Islet precursor cell (in vitro differentiated cells): ENCODE results near the gene R3HDM2.
"Not testable (repeated sequence)": the region's sequence is repeated elsewhere in the genome, so short reads cannot be mapped to it uniquely, and the experiment has no call there.

ENCODE experiments used
- DNase-seq: peaks from one replicate; pipeline ENCODE4 v3.0.0-alpha.2; 2018

The R3HDM2 gene

DNA sequence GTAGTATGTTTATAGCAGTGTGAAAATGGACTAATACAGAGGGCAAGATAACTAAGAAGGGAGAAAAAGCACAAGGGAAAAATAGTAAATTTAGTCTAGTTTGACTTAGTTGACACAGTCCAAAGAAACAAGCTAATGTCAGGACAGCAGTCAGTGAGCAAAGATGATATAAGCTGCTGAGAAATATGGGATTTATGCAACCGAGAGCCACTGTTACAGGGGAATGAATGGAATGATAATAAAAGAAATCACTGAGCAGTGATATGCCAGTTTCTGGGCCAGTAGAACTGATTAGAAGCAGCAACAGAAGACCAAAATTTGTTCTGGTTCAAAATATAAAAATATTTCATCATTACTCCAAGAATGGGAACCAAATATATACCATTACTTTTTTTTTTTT, 60.1 kb downstream of the R3HDM2 start:
- no peak for DNase-seq

DNA sequence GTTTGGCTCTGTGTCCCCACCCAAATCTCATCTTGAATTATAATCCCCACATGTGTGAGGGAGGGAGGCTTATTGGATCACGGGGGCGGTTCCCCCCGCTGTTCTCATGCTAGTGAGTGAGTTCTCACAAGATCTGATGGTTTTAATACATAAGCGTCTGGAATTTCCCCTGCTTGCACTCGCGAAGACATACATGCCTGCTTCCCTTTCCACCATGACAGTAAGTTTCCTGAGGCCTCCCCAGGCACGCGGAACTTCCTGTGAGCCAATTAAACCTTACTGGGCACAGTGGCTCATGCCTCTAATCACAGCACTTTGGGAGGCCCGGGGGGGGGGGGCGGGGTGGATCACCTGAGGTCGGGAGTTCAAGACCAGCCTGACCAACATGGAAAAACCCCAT, 60.8 kb downstream of the R3HDM2 start:
- no peak for DNase-seq

DNA sequence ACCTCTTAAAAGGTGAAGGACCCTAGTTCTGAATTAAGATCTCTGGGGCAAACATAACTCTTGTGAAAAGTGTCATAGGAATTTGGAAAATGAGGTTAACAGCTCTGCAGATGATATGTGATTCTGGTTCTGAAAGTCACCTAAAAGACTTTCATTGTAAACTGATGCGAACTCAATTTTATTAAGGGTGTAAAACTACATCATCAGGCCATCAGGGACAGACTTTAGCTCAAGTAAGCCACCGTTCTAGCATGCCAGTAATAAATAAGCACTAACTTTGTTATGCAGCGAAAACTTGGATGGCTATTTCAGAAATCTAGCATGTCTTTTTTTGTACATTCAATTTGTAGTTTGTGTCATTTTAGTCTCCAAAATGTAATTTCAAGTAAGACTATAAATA, 61.6 kb downstream of the R3HDM2 start:
- no peak for DNase-seq

DNA sequence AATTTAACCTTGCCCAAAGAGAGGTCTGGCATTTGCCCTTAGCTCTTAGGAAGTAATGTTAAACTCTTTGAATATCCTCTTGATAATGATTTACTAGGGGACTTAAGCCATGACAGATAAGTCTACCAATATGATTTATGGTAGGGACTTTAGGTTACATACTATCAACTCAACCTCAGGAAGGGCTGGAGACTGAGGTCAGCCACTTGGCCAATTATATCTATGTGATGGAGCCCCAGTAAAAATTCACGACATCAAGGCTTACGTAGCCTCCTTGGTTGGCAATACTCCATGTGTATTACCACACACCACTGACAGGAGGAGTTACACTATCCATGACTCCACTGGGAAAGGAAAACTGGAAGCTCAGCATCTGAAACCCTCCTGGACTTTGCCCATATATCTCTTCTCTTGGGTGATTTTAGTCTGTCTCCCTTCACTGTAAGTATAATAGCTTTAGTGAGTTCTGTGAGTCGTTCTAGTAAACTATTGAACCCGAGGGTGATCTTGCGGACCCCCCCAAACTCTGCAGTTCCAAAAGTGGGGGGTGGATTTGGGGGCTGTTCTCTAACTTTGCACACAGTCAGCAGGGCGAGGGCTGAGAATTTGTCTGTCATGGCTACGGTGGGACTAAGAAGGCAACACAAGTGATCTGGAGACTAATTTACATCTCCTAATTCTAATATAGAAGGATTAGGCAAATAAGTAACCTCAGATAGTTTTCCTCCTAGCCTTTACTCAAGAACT, 62.3 kb downstream of the R3HDM2 start:
- DNase-seq = no peak

DNA sequence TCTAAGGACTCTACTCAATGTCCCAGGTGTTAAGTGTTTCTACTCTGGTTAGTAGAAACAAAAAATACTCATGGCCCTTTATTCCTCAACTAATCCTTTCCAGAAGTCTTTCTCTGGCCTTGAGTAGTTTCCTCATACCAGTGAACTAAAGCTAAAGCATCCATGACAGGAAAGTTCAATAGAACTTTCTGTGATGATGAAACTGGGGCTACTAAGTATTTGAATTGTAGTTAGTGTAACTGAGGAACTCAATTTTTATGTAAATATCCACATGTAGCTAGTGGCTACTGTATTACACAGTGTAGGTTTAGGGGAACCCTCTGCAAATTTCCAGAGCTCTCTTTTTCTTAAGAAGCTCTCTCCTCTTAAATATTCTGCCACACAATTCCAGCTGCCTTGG, 63.7 kb downstream of the R3HDM2 start:
- no peak for DNase-seq

DNA sequence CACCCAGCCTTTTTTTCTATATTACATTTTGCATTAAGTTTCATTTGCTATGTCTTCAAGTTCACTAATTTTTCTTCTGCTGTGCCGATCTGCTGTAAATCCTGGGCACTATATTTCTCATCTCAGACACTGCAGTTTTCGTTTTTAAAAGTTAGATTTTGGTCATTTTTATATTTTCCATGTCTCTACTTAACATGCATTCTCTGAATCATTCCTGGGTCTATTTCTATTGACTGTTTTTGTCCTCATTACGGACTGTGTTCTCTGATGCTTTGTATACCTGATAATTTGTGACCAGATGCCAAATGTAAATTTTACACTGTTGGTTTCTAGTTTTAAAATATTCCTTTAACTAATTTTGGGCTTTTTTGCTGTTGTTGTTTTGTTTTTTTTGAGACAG, 64.5 kb downstream of the R3HDM2 start:
- no peak for DNase-seq

DNA sequence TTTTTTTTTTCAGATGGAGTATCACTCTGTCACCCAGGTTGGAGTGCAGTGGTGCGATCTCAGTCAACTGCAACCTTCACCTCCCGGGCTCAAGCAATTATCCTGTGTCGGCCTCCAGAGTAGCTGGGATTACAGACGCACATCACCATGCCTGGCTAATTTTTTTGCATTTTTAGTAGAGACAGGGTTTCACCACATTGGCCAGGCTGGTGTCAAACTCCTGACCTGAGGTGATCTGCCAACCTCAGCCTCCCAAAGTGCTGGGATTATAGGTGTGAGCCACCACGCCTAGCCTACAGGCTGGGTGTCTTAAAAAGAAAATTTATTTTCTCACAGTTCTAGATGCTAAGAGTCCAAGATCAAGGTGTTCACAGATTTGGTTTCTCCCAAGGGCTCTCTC, 66.7 kb downstream of the R3HDM2 start:
- DNase-seq = not testable (repeated sequence)

DNA sequence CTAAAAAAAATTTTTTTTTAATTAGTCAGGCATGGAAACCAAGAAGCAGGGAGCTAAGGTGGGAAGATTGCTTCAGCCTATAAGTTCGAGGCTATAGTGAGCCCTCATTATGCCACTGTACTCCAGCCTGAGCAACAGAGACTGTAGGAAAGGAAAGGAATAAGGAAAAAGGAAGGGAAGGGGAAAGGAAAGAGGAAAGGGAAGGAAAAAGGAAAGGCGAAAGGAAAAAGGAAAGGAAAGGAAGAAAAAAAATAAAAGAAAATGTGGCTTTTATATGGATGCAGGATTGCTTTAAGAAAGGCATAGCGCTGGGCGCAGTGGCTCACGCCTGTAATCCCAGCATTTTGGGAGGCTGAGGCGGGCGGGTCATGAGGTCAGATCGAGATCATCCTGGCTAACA, 70.4 kb downstream of the R3HDM2 start:
- DNase-seq = no peak

DNA sequence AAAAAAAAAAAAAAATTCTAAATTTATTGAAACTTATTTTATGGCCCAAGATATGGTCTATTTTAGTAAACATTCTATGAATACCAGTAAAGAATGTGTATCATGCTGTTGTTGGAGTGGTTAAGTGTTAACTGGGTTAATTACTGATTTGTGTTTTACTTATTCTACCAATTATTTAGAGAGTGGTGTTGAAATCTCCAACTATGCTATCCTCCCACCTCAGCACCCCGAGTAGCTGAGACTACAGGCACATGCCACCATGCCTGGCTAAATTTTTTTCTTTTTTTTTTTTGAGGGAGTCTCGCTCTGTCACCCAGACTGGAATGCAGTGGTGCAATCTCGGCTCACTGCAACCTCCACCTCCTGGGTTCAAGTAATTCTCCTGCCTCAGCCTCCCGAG, 72.2 kb downstream of the R3HDM2 start:
- no peak for DNase-seq

DNA sequence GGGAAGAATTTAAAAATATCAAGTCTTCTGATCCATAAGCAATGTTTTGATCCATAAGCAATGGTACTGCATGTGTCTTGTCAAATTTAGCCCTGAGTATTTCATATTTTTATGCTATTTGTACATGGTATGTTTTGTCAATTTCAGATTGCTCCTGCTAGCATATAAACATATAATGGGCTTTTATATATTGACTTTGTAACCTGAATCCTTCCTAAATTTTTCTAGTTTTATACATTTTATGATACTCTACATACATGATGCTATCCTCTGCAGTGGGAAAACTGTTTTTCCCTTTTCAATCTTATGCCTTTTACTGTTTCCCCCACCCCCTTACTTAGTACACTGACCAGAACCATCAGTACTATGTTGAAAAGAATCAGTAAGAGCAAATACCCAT, 75.1 kb downstream of the R3HDM2 start:
- no peak for DNase-seq

DNA sequence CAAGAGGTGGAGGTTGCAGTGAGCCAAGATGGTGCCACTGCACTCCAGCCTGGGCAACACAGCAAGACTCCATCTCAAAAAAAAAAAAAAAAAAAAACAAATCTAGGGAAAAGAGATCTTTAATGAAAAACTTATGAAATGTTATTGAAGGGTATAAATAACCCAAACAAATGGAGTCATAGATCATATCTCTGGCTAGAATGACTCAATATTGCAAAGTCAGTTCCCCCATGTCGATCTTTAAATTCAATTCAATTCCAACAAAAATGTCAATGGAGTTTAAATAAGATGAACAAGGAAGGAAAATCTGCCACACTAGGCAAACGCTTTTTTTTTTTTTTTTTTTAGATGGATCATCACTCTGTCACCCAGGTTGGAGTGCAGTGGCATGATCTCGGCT, 78.7 kb downstream of the R3HDM2 start:
- DNase-seq = no peak

DNA sequence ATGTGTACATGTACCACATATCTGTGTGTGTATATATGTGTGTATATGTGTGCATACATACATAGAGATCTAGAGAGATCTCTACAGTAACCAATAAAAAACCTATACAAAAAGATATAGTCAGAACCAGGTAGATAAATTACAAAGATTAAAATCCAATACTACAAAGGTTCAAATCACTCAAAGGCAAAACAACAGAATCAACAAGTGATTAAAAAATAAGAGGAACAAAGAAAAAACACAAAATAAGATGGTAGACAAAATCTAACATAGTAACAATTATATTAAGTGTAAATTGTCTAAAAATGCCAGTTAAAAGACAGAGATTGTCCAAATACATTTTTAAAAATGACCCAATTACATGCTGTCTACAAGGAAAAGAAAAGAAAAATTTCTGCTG, 83.6 kb downstream of the R3HDM2 start:
- no peak for DNase-seq

DNA sequence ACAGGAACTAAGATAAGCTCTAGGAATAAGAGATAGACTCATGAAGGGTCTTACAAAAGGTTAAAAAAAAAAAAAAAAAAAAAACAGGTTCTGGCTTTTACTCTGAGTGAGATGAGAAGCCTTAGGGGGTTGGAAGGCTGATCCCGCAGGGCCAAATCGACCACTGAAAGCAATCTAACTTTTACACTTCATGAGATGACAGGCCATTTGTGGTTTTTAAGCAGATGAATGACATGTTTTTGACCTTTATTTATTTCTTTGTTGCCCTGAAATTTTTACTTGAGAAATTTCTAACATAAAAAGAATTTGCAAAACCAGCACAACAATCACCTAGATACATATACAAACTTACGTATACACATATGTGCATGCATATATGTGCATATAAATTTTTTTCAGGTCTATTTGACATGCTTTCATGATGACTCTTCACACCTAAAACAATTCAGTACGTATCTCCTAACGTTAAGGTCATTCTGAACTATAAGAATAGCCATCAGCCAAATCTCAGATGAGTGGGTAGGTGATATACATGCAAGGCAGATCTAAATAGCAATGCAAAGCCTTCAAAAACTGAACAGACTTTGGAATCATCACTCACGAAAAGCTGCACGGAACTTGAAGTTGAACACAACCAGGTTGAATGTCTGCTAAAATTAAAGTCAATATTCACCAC, 87.0 kb downstream of the R3HDM2 start:
- no peak for DNase-seq

DNA sequence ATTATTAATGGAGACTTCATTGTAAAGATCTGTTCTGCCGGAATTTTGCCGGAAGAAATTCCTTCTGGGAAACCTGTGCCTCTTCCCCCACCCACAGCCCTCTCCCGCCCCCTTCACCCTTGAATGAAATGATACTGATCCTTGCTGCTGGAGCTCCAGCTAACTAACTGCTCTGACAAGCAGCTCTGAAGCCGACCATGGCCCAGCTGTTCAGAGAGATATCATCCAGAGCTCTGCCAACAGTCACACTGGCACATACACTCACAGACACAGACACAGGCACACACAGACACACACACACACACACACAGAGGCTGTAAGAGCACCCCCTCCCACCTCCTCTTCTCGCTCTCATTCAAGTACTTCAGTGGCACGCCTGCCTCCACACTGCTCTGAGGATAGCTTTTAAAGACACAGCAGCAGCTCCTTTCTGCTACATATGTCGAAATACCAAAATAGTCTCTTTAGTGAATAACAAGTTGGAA, 88.6 kb downstream of the R3HDM2 start:
- peak; percentile 79 for DNase-seq

DNA sequence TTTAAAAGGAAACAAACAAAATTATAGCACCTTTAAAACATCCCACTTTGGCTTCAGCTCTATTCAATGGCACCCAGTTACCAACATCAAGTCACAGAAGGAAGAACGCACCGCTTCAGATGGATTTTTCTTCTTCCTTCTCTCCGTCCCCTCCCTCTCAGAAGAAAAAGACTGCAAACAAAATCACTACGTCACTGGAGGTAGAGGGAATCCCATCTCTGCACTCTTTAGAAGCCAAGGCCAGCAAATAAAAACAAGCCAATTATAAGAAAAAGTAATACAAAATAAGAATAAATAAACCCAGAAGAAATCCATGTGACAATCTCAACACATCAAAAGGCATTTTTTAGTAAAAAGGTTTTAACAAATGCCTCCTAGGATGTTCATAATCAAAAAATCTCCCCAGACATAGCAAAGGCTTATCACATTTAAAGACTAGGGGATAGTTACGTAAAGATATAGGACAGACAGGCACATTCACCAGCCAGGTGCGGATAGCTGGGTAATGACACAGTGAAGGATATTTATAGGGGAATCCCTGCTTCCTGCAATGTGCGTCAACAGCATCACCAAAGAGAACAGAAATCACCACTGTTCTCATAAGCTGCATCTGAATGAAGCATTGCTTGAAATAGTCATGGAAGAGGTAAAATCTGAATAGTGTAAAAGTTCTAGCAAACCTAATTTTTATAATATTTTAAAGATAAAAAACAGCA, 89.4 kb downstream of the R3HDM2 start:
- DNase-seq = no peak

DNA sequence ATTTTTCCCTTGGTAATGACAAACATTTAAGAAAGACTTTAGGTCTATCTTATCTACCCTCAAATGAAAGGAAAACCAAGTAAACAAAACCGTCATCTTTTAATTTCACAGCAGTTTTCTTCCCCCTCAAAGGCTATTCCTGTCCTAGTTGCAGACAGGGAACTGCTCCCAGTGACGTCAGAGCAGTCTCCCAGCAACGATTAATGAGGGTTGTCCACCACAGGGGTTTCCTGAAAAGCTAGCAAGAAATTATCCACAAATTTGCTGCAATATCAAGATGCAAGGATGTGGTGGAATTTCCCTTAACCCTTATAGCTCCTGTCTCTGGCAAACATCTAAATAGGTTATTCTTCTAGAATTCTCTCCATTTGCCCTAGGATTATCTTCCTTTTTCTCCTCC, 90.7 kb downstream of the R3HDM2 start:
- no peak for DNase-seq

DNA sequence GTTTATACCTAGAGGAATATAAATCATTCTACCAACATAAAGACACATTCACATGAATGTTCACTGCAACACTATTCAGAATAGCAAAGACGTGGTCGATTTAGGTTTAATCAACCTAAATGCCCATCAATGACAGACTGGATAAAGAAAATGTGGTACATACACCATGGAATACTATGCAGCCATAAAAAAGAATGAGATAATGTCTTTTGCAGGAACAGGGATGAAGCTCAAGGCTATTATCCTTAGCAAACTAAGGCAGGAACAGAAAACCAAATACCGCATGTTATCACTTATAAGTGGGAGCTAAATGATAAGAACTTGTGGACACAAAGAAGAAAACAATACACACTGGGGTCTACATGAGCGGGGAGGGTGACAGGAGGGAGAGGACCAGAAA, 94.5 kb downstream of the R3HDM2 start:
- not testable (repeated sequence) for DNase-seq

DNA sequence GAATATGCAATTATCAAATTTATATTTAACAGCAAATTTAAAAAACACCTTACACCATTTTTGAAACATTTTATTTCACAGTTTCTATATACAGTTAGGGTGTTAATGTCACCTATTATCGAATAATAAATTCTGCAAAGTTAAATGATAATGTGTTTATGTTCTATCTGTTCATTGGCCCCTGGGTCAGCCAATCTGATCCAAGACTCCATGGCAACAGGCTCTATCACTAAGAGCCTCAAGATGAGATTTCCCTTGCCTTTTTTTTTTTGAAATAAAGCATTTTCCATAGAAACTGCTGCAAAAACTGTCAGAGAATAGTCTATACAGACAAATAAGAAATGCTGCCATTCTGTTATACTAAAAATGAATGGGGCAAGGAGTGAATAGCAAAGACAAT, 96.6 kb downstream of the R3HDM2 start:
- no peak for DNase-seq

DNA sequence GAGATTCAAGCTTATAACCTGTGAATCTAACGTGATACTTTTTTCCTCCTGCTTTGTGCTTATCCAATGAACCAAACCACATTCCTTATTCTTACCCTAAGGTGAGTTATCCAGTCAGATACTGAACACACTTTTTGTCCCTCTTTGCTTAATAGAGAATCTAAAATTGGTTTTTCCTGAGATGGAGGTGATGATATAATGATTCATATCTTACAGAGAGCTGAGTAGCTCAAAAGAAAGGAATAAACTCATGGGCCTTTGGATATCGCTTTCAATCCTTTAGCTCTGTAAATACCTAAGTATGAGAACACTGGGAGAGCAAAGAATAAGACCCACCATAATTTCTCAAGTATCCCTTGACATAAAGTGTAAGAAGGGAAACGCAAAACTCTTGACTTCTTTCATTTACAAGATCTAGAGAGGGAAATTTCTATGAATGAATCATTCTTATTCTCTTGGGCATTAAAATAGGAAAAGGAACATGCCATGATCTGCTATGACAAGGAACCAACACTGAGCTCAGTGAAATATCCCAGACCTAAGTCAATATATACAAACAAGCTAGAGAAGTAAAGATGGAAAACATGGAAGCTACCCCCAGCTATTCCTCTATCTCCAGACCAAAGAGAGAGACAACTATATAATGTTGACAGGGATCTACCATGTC, 98.1 kb downstream of the R3HDM2 start:
- DNase-seq = no peak

DNA sequence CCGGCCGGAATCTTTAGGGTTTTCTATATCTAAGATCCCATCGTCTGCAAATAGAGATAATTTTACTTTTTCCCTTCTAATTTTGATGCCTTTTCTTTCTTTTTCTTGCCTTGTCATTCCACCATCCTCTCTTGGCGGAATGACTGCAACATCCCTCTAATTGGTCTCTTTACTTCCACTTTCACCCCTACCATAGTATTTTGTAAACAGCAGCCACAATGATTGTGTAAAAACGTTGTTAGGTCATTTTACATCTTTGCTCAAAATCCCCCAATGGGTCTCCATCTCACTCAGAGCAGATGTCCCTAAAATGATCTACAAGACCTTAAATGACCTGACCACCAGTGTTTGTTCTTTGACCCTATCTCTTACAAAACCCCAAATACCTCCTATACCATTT, 99.9 kb downstream of the R3HDM2 start:
- no peak for DNase-seq

DNA sequence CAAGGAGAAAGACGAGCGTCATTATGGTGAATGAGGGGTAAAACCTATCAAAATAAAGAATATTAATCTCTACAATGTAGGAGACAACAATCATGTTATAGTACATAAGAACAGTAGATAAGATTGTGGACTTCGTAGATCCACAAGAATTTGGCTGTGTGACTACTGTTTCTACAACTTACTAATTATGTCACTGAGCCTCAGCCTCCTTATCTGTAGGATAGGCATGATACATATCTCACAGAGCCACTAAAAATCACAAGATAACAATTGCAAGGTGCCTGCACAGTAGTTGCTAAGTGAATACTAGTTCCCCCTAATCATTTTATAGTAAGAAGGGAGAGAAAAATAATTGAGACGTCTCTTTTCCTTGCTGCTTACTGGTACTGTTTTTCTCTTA, 101.6 kb downstream of the R3HDM2 start:
- no peak for DNase-seq

DNA sequence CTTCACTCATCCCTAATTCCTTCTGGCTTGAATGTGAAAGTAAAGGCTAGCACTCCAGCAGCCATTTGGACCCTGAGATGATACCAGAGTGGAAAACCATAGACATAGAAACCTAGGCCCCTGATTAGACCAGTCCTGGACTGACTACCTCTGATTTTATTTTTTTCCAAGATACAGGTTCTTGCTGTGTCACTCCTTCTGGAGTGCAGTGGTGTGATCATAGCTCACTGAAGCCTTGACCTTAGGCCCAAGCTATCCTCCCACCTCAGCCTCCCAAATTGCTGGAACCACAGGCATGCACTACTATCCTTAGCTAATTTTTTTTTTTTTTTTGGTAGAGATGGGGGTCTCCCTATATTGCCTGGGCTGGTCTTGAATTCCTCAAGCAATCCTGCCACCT, 105.4 kb downstream of the R3HDM2 start:
- no peak for DNase-seq

DNA sequence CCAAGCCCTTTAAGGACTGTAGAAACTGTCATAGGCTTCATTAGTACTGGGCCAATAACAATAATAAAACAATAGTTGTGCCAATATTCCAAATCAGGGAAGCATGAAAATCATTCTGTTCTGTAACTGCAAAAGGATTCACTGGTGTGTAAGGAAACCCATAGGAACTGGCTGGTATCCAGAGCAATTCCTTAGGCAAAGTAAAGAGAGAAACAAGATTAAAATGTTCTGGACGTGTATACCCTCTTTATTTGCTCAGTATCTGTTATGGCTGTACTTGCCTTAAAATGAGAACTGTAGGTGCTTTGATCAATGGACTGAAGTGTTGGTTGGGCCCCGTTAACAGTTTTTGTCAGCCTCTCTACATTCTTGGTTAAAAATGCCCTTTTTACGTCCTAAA, 107.4 kb downstream of the R3HDM2 start:
- DNase-seq = no peak

DNA sequence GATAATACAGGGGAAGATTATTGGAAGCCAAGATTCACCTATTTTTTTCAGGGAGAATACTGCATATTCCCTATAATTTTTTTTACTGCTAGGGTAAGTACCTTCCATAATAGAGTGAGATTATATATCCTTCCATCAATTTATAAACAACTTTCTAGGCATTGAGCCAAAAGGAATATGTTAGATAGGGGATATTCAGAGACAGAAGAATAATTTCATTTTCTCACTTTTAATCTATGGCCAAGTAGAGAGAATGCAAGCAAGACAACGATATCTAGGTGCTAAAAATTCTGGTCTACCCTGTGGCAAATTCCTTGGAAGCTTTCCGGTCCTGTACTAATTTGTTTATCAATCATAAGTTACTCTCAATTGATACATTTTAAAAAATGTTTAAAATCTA, 110.2 kb downstream of the R3HDM2 start:
- DNase-seq = no peak
